Effector memory CD8-positive, alpha-beta T cell (primary cell): ENCODE data around the gene FBXO33.

Experiments used
- ATAC-seq: fragments of 150-1000 bp; cut with Tn5 transposase; replicated peaks from 2 replicates; pipeline ENCODE4 v1.10.0; 2021; ENCODE audit warnings: mild to moderate bottlenecking, moderate library complexity
- DNase-seq, 3 experiments: peaks; one replicate each; pipeline ENCODE4 v3.0.0; 2021
- H3K27ac Mint-ChIP-seq, 2 donors: one replicate each; pipeline ENCODE4 v1.8.0; 2022; ENCODE audit warnings: mild to moderate bottlenecking in 2 of 2, mixed read lengths in 2 of 2, moderate library complexity in 2 of 2
- H3K27me3 Mint-ChIP-seq, 2 donors: one replicate each; pipeline ENCODE4 v1.8.0; 2022; ENCODE audit warnings: mixed read lengths in 2 of 2
- H3K36me3 Mint-ChIP-seq: one replicate; pipeline ENCODE4 v1.8.0; 2022; ENCODE audit warnings: mild to moderate bottlenecking, moderate library complexity, mixed read lengths; ENCODE audit not compliant: insufficient read depth
- H3K4me1 Mint-ChIP-seq, 2 donors: one replicate each; pipeline ENCODE4 v1.8.0; 2022; ENCODE audit warnings: low read depth in 2 of 2, mixed read lengths in 2 of 2
- H3K4me3 Mint-ChIP-seq, 2 donors: one replicate each; pipeline ENCODE4 v1.8.0; 2022; ENCODE audit warnings: mild to moderate bottlenecking in 2 of 2, mixed read lengths in 2 of 2, moderate library complexity in 2 of 2
- H3K9me3 Mint-ChIP-seq, 2 donors: one replicate each; pipeline ENCODE4 v1.8.0; 2022; ENCODE audit warnings: mixed read lengths in 2 of 2

Gene FBXO33

GRCh38 chr14:39351708-39352107 lies 80.5 kb downstream of the FBXO33 start:
- ATAC-seq, result no peak
- peaks cover 0 to 16% of the 10 kb centered on the region in 2 donors for H3K4me1 Mint-ChIP-seq
- no peaks in the 10 kb centered on the region for H3K9me3 Mint-ChIP-seq
- no peak overlapping the region for H3K4me3 Mint-ChIP-seq
- DNase-seq, result no peak
- peaks cover 39% of the 10 kb centered on the region for H3K36me3 Mint-ChIP-seq
- H3K27me3 Mint-ChIP-seq, result no peaks in the 10 kb centered on the region
- no peak overlapping the region for H3K27ac Mint-ChIP-seq

GRCh38 chr14:39350866-39351265 lies 81.4 kb downstream of the FBXO33 start:
- H3K4me3 Mint-ChIP-seq, result no peak overlapping the region
- DNase-seq, result no peak
- peak overlapping the region in 1 of 2 donors; percentile 76 for H3K27ac Mint-ChIP-seq
- no peaks in the 10 kb centered on the region for H3K27me3 Mint-ChIP-seq
- H3K9me3 Mint-ChIP-seq, result no peaks in the 10 kb centered on the region
- peaks cover 0 to 9% of the 10 kb centered on the region in 2 donors for H3K4me1 Mint-ChIP-seq
- no peak for ATAC-seq
- H3K36me3 Mint-ChIP-seq, result peaks cover 44% of the 10 kb centered on the region
